MM.1S (cell line): Measurements from ENCODE around the gene PIH1D1.

Source experiments
- DNase-seq: peaks from one replicate; pipeline ENCODE4 v3.0.0-alpha.2; 2015
- H2AFZ ChIP-seq: fragments of 300-600 bp; sonication (generic); 2 replicates; pipeline ENCODE4 v1.6.0; 2016; ENCODE audit warnings: antibody characterized with exemption, low read length
- H3F3A ChIP-seq: fragments of 300-600 bp; sonication (generic); 2 replicates; pipeline ENCODE4 v1.6.1; 2016; ENCODE audit warnings: mild to moderate bottlenecking, antibody characterized with exemption, low read length, moderate library complexity, mixed read lengths; ENCODE audit not compliant: insufficient read depth
- H3K27ac ChIP-seq: fragments of 300-600 bp; sonication (generic); 2 replicates; pipeline ENCODE4 v1.5.1; 2016; ENCODE audit warnings: mild to moderate bottlenecking, low read length
- H3K27me3 ChIP-seq: fragments of 300-600 bp; sonication (generic); replicated peaks from 2 replicates; pipeline ENCODE4 v1.6.0; 2016; ENCODE audit warnings: low read length; ENCODE audit not compliant: insufficient read depth
- H3K36me3 ChIP-seq: fragments of 300-600 bp; sonication (generic); replicated peaks from 2 replicates; pipeline ENCODE4 v1.6.1; 2016; ENCODE audit warnings: mild to moderate bottlenecking, low read length, mixed read lengths; ENCODE audit not compliant: insufficient read depth
- H3K4me1 ChIP-seq: fragments of 300-600 bp; sonication (generic); 2 replicates; pipeline ENCODE4 v1.6.1; 2016; ENCODE audit warnings: low read length, mixed read lengths
- H3K4me2 ChIP-seq: fragments of 300-600 bp; sonication (generic); 2 replicates; pipeline ENCODE4 v1.6.0; 2016; ENCODE audit warnings: low read depth, low read length
- H3K4me3 ChIP-seq: fragments of 300-600 bp; sonication (generic); 2 replicates; pipeline ENCODE4 v1.5.1; 2016; ENCODE audit warnings: low read length, mixed read lengths
- H3K79me2 ChIP-seq: fragments of 300-600 bp; sonication (generic); 2 replicates; pipeline ENCODE4 v1.6.1; 2016; ENCODE audit warnings: mixed run types, low read length, mixed read lengths
- H3K9ac ChIP-seq: fragments of 300-600 bp; sonication (generic); 2 replicates; pipeline ENCODE4 v1.6.1; 2016; ENCODE audit warnings: low read length, mixed read lengths
- H3K9me2 ChIP-seq: fragments of 300-600 bp; sonication (generic); replicated peaks from 2 replicates; pipeline ENCODE4 v1.6.1; 2016; ENCODE audit warnings: mild to moderate bottlenecking, low read length, mixed read lengths; ENCODE audit not compliant: insufficient read depth
- H3K9me3 ChIP-seq: fragments of 300-600 bp; sonication (generic); replicated peaks from 2 replicates; pipeline ENCODE4 v1.6.1; 2016; ENCODE audit warnings: mild to moderate bottlenecking, low read length, mixed read lengths; ENCODE audit not compliant: insufficient read depth
- H4K20me1 ChIP-seq: fragments of 300-600 bp; sonication (generic); 2 replicates; pipeline ENCODE4 v1.6.1; 2016; ENCODE audit warnings: mild to moderate bottlenecking, low read length, moderate library complexity, mixed read lengths; ENCODE audit not compliant: insufficient read depth
- CTCF ChIP-seq: fragments of 300-600 bp; sonication (generic); IDR thresholded peaks from 2 replicates; pipeline ENCODE4 v1.5.1; 2016; ENCODE audit warnings: antibody characterized with exemption, low read length, mixed read lengths
- EZH2 ChIP-seq: fragments of 300-600 bp; sonication (generic); optimal IDR thresholded peaks from 2 replicates; pipeline ENCODE3; 2017; ENCODE audit warnings: low read depth, mild to moderate bottlenecking, antibody characterized with exemption, low read length, mixed read lengths
- EZH2phosphoT487 ChIP-seq: fragments of 300-600 bp; sonication (generic); IDR thresholded peaks from 2 replicates; pipeline ENCODE4 v1.6.1; 2018; ENCODE audit warnings: antibody characterized with exemption, low read length

PIH1D1 gene

DNA sequence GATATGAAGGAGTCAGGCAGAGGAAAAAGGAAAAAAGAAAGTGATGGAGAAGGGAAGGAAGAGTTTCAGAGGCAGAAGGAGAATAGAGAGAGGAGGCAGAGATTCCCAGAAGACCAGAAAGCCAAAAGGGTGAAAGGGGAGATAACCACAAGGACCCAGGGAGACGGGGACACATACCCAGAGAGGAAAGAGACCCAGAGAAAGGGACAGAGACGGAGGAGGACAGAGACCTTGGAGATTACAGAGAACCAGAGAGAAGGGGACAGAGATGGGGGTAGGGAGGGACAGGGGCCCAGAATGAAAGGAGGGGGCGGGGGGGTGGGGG lies 29.8 kb downstream of the PIH1D1 start:
- no peaks in the 10 kb centered on the region for H3K9me2 ChIP-seq
- H3K4me3 ChIP-seq = no peak overlapping the region
- H3K9me3 ChIP-seq = no peaks in the 10 kb centered on the region
- H3K4me1 ChIP-seq = 0 out of 2 replicates have a peak, but pooled peaks cover 3% of the 10 kb centered on the region
- TF ChIP-seq CTCF = no peak
- no peak for TF ChIP-seq EZH2
- no peak for TF ChIP-seq EZH2phosphoT487
- H2AFZ ChIP-seq = no peak overlapping the region
- H3K27ac ChIP-seq = no peak overlapping the region
- H3F3A ChIP-seq = no peaks in the 10 kb centered on the region
- no peaks in the 10 kb centered on the region for H3K79me2 ChIP-seq
- no peaks in the 10 kb centered on the region for H3K36me3 ChIP-seq
- H3K27me3 ChIP-seq = peaks cover 99% of the 10 kb centered on the region
- H4K20me1 ChIP-seq = no peaks in the 10 kb centered on the region
- DNase-seq = no peak
- no peak overlapping the region for H3K4me2 ChIP-seq
- no peak overlapping the region for H3K9ac ChIP-seq

GRCh38 chr19:49421039-49421877 lies 30.4 kb downstream of the PIH1D1 start:
- Histone ChIP-seq H2AFZ (no peak overlapping the region), H3K27me3 (peaks cover 99% of the 10 kb centered on the region), H3K9ac (no peak overlapping the region), H4K20me1 (no peaks in the 10 kb centered on the region), H3K79me2 (no peaks in the 10 kb centered on the region), H3K4me3 (no peak overlapping the region; the same call in 1 of the 2 replicates), H3K4me2 (peak overlapping the region; percentile 38; the same call in 1 of the 2 replicates), H3K36me3 (no peaks in the 10 kb centered on the region), H3K27ac (no peak overlapping the region), H3K4me1 (0 out of 2 replicates have a peak, but pooled peaks cover 3% of the 10 kb centered on the region), H3K9me3 (no peaks in the 10 kb centered on the region), H3K9me2 (no peaks in the 10 kb centered on the region), H3F3A (no peaks in the 10 kb centered on the region)
- no peak for DNase-seq
- no peak for TF ChIP-seq EZH2
- no peak for TF ChIP-seq CTCF
- TF ChIP-seq EZH2phosphoT487 = no peak

DNA sequence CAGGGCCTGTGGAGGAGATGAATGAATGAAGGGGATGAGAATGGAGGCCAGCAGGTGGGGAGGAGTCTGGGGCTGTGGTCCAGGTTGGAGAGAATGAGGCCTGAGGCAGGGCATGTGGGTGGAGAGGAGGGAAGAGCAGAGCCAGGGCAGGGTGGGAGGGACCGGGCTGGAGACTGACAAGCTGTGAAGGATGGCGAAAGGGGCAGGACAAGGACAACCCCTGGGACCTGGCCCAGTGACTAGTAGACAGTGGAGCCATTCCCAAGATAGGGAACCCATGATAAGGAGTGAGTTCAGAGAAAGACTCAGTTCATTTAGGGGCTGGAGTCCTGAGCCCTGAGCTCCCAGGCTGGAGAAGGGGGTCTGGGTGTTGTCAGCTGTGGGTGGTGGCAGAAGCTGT lies 31.4 kb downstream of the PIH1D1 start:
- Histone ChIP-seq H3F3A (no peaks in the 10 kb centered on the region), H3K9ac (no peak overlapping the region), H3K36me3 (no peaks in the 10 kb centered on the region), H3K79me2 (no peaks in the 10 kb centered on the region), H4K20me1 (no peaks in the 10 kb centered on the region), H3K27ac (no peak overlapping the region), H3K4me2 (no peak overlapping the region), H3K4me3 (no peak overlapping the region), H3K9me2 (no peaks in the 10 kb centered on the region), H3K4me1 (0 out of 2 replicates have a peak, but pooled peaks cover 3% of the 10 kb centered on the region), H3K27me3 (peaks cover 99% of the 10 kb centered on the region), H3K9me3 (no peaks in the 10 kb centered on the region), H2AFZ (no peak overlapping the region)
- TF ChIP-seq EZH2 (no peak), EZH2phosphoT487 (no peak), CTCF (no peak)
- DNase-seq = no peak
